Nephron (organoid): ENCODE measurements around the gene KIAA2012.
A peak's percentile ranks its signal among the peaks of the same experiment; 100 is the strongest.

Experiments used
- H3K27ac Mint-ChIP-seq, 3 experiments: 2 replicates each; pipeline ENCODE4 v1.8.0; 2020; ENCODE audit warnings: mixed read lengths in 3 of 3, mild to moderate bottlenecking in 2 of 3, moderate library complexity in 1 of 3
- H3K27me3 Mint-ChIP-seq: 2 replicates; pipeline ENCODE4 v1.8.0; 2021; ENCODE audit warnings: low read depth, mild to moderate bottlenecking, moderate library complexity, mixed read lengths
- H3K36me3 Mint-ChIP-seq: 2 replicates; pipeline ENCODE4 v1.8.0; 2020; ENCODE audit warnings: low read depth, mixed read lengths
- H3K4me1 Mint-ChIP-seq: 2 replicates; pipeline ENCODE4 v1.8.0; 2020; ENCODE audit warnings: mixed read lengths
- H3K4me3 Mint-ChIP-seq, 3 experiments: 2 replicates each; pipeline ENCODE4 v1.8.0; 2020; ENCODE audit warnings: mild to moderate bottlenecking in 3 of 3, mixed read lengths in 3 of 3, moderate library complexity in 2 of 3
- H3K9me3 Mint-ChIP-seq: 2 replicates; pipeline ENCODE4 v1.8.0; 2020; ENCODE audit warnings: mixed read lengths
- TF ChIP-seq, protein P1 (sequence below), 3 experiments: fragments of 200-600 bp; sonication (generic); IDR thresholded peaks; one replicate each; pipeline ENCODE4 v1.5.0; 2021; ENCODE audit warnings: antibody characterized with exemption in 3 of 3; ENCODE audit not compliant: unreplicated experiment in 3 of 3

The KIAA2012 gene

DNA sequence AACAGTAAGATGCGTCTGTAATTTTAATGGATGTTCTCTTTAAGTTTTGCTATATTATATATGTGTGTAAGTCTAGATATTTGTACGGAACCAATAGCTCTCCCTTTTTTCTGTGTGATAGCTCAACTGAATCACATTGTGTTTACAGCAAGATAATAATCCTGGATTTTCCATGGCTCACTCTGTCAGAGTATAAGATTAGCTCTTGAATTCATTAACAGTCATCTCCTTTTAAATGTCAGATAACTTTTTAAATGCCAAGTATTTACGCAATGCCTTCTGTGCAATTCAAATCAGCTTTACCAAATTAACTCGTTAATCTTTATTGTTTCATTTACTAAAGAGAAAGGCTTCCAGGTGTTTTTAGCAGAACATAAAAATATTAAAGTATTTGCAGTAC lies 76.9 kb downstream of the KIAA2012 start:
- TF ChIP-seq, protein P1, sequence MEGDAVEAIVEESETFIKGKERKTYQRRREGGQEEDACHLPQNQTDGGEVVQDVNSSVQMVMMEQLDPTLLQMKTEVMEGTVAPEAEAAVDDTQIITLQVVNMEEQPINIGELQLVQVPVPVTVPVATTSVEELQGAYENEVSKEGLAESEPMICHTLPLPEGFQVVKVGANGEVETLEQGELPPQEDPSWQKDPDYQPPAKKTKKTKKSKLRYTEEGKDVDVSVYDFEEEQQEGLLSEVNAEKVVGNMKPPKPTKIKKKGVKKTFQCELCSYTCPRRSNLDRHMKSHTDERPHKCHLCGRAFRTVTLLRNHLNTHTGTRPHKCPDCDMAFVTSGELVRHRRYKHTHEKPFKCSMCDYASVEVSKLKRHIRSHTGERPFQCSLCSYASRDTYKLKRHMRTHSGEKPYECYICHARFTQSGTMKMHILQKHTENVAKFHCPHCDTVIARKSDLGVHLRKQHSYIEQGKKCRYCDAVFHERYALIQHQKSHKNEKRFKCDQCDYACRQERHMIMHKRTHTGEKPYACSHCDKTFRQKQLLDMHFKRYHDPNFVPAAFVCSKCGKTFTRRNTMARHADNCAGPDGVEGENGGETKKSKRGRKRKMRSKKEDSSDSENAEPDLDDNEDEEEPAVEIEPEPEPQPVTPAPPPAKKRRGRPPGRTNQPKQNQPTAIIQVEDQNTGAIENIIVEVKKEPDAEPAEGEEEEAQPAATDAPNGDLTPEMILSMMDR (IDR thresholded peaks at IDR 0.05; ENCODE audit: unreplicated experiment in 3 of 3): no peak
- H3K9me3 Mint-ChIP-seq: no peaks in the 10 kb centered on the region
- H3K36me3 Mint-ChIP-seq: no peaks in the 10 kb centered on the region
- H3K27me3 Mint-ChIP-seq: no peaks in the 10 kb centered on the region
- peak overlapping the region; percentile 92 to 98 (median 97) for H3K27ac Mint-ChIP-seq
- peaks cover 67% of the 10 kb centered on the region for H3K4me1 Mint-ChIP-seq
- peak overlapping the region in 1 of 3 experiments; percentile 57 for H3K4me3 Mint-ChIP-seq

DNA sequence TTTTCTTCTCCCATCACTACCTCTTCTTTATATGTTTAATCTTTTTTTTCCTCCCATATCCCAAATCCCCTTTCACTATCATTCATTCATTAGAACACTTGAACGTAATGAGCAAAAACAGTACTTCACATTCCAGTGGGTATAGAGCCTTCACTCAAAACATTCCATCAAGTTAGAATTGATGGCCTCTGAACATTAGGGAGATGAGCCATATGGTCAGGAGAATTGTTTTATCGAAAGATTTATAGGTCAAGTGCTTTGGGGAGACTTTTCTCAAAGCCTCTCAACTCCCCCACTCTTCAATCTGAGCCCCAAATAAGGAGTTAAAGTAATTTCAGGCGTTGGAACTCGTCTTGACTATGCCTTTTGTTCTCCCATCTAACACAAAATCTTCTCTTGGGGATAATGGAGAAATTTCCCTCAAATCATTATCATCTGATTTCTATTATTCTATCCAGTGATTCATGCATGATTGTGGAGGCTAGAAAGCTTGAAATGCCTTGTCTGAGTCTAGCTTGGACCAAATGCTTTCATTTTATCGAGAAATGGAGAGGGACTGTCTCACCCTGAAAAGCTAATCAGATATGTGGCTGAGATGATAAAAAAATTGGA lies 79.2 kb downstream of the KIAA2012 start:
- peaks cover 65% of the 10 kb centered on the region for H3K4me1 Mint-ChIP-seq
- H3K4me3 Mint-ChIP-seq: peak overlapping the region in 2 of 3 experiments; percentile 0 to 9
- TF ChIP-seq, protein P1 (IDR thresholded peaks at IDR 0.05; ENCODE audit: unreplicated experiment in 3 of 3): no peak
- peak overlapping the region; percentile 87 to 93 (median 88) for H3K27ac Mint-ChIP-seq
- H3K27me3 Mint-ChIP-seq: no peaks in the 10 kb centered on the region
- no peaks in the 10 kb centered on the region for H3K36me3 Mint-ChIP-seq
- no peaks in the 10 kb centered on the region for H3K9me3 Mint-ChIP-seq

DNA sequence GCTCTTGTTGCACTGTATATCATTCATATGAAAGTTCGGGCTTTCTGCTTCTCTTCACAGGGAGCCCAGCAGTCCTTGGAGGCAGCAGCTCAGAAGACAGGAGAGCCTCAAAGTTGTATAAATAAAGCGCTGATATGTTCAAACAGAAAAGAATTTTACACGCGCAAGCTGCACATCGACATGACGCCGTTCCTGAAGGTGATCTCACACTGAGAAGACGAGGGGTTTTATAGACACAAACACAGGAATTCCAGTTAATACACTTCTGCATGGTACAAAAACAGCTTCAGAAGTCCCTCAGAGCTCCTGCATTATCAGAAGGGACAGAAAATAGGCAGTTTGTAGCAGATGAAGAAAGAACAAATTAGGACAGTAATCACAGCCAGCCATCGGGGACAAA lies 81.6 kb downstream of the KIAA2012 start:
- H3K27ac Mint-ChIP-seq: peak overlapping the region; percentile 74 to 88 (median 87)
- H3K4me3 Mint-ChIP-seq: peak overlapping the region in 1 of 3 experiments; percentile 0
- peaks cover 4% of the 10 kb centered on the region for H3K27me3 Mint-ChIP-seq
- no peaks in the 10 kb centered on the region for H3K36me3 Mint-ChIP-seq
- peaks cover 56% of the 10 kb centered on the region for H3K4me1 Mint-ChIP-seq
- TF ChIP-seq, protein P1 (IDR thresholded peaks at IDR 0.05; ENCODE audit: unreplicated experiment in 3 of 3): no peak
- no peaks in the 10 kb centered on the region for H3K9me3 Mint-ChIP-seq

DNA sequence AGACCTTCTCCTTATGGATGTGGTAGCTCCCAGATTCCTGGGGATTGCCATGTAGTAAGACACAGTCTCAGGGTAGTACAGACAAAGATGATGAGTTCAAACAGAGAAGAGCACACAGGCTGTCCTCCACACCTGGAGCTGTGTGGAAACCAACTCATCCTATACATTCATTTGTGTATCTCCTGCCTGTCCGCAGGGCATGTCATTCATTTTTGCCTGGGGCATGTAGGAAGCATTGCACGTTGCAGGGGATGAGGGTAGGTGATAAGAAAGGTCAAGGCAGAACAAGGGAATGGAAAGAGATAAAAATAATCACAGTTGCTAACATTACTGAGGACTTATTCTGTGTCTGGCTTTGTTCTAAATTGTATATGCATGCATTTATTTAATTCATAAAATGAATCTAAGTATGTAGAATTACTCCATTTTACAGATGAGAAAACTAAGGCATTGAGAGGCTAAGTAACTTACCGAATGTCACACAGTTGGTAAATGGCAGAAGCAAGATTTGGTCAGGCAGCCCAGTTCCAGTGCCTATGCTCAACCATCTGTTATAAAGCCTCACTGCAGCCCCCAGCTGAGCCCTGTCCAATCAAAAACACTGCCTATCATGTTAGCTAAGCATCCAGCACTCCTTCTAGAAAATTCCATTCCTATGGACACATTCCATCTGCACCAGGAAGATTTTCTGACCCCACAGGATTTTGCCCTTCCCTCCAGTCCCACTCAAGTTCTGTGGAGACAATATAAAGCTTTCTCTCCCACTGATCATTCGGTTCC lies 84.3 kb downstream of the KIAA2012 start:
- Mint-ChIP-seq H3K4me1 (peaks cover 51% of the 10 kb centered on the region), H3K27me3 (peaks cover 4% of the 10 kb centered on the region), H3K4me3 (no peak overlapping the region), H3K27ac (peak overlapping the region; percentile 21 to 46 (median 30)), H3K9me3 (no peaks in the 10 kb centered on the region), H3K36me3 (no peaks in the 10 kb centered on the region)
- TF ChIP-seq, protein P1 (IDR thresholded peaks at IDR 0.05; ENCODE audit: unreplicated experiment in 3 of 3): no peak

DNA sequence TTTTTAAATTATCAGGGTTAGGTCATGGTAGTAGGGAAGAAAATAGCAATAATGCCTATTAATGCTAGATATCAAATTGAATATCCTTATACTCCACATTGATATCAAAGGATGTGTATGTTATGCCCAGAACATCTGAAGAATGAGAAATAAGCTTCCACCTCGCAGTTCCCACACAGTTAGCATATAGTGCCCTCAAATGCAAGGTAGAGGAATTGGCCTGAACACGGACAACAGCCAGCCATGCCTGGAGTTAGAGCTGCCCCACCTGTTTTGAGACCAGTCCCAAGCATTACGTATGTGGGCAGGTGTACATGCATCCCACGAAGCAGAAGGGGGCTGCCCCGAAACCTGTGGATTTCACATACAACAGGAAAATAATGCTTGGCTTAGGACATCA lies 85.7 kb downstream of the KIAA2012 start:
- TF ChIP-seq, protein P1 (IDR thresholded peaks at IDR 0.05; ENCODE audit: unreplicated experiment in 3 of 3): peak; percentile 41 to 49 (median 42)
- H3K36me3 Mint-ChIP-seq: no peaks in the 10 kb centered on the region
- peak overlapping the region; percentile 17 to 82 (median 78) for H3K27ac Mint-ChIP-seq
- H3K27me3 Mint-ChIP-seq: peaks cover 4% of the 10 kb centered on the region
- no peak overlapping the region for H3K4me3 Mint-ChIP-seq
- peaks cover 50% of the 10 kb centered on the region for H3K4me1 Mint-ChIP-seq
- no peaks in the 10 kb centered on the region for H3K9me3 Mint-ChIP-seq
